H1 (cell line): Measurements from ENCODE around the gene IFITM10. TPM values are rescaled to one million over a fixed set of nuclear protein-coding genes. Genes with fewer than 3 reads are reported as not detected.
A peak's percentile ranks its signal among the peaks of the same experiment; 100 is the strongest.

Experiments
- CHD1 ChIP-seq: IDR thresholded peaks from 2 replicates; pipeline ENCODE4 v1.6.1; 2012; ENCODE audit warnings: low read depth, low read length, improper control_type of control experiment
- CHD2 ChIP-seq: IDR thresholded peaks from 2 replicates; pipeline ENCODE4 v1.6.1; 2012; ENCODE audit warnings: low read length, improper control_type of control experiment
- EP300 ChIP-seq, 2 experiments: IDR thresholded peaks; 1 replicate in 1 of 2; 2 replicates in 1 of 2; pipeline ENCODE4 v1.6.1; 2011 to 2012; ENCODE audit warnings: low read depth in 2 of 2, low read length in 2 of 2, mild to moderate bottlenecking in 2 of 2, borderline replicate concordance in 1 of 2, inconsistent platforms in 1 of 2, moderate library complexity in 1 of 2
- GTF2F1 ChIP-seq: IDR thresholded peaks from 2 replicates; pipeline ENCODE4 v1.6.1; 2012; ENCODE audit warnings: low read depth, low read length, improper control_type of control experiment, borderline replicate concordance
- SIRT6 ChIP-seq: IDR thresholded peaks from one replicate; pipeline ENCODE4 v1.7.1; 2012; ENCODE audit warnings: low read length, inconsistent platforms
- SP2 ChIP-seq: IDR thresholded peaks from 2 replicates; pipeline ENCODE4 v1.6.1; 2012; ENCODE audit warnings: mild to moderate bottlenecking, low read length, inconsistent platforms
- polyA plus RNA-seq, 7 experiments: library from polyadenylated mRNA; depleted of rRNA in 3 of 7; stranded (reverse) in 5 of 7; unstranded in 2 of 7; fragments of >200 nt in 5 of 7; fragments of 200-250 nt in 2 of 7; gene quantifications; 1 replicate in 5 of 7; 2 replicates in 1 of 7; 4 replicates in 1 of 7; pipeline versions ENCODE4 v1.2.1 to v1.2.3, GENCODE V29; 2011 to 2013; ENCODE audit warnings: missing spikeins in 2 of 7, mixed read lengths in 2 of 7
- total RNA-seq: library from RNA; stranded (reverse); fragmentation: NEBNext Ultra II Directional; extraction: Animal tissue kit (Norgen Biotek cat#: 25700); gene quantifications from 2 replicates; pipeline ENCODE4 v1.2.1, GENCODE V29; 2021
- TF ChIP-seq, protein P1 (sequence below): IDR thresholded peaks from 2 replicates; pipeline ENCODE4 v1.6.1; 2012; ENCODE audit warnings: inconsistent platforms

IFITM10 gene
- total and polyA plus RNA-seq, 2 of the 8 experiments (the other 6 are each of a cell fraction or from before 2014, with no cell fraction given) = 0.08 to 0.22 TPM

DNA sequence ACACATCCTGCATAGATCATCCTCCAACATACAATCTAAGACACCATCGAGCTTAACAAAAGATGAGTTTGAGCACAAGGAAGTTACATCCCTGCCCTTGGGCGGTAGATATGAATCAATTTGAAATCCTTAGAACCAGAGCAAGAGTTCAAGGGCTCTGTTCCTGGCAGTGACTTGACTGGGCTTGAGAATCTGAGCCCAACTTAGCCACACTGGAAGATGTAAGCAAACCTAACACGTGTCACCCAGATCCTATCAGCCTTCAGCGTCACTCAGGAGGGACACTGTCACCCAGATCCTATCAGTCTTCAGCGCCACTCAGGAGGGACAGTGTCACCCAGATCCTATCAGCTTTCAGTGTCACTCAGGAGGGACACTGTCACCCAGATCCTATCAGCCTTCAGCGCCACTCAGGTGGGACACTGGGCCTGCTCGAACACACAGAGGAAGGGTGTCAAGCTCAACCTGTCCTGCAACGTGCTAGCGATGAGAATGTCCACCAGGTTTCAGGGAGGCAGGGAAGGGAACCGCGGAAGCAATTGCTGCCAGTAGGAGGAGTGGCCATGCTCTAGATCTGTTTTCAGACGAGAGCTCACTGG is 46.1 kb upstream of the IFITM10 start (continued):
- TF ChIP-seq CHD1 (no peak), GTF2F1 (no peak), CHD2 (no peak), SP2 (no peak), SIRT6 (no peak), EP300 (IDR thresholded peaks at IDR 0.05; ENCODE audit: borderline replicate concordance in 1 of 2, low read depth in 2 of 2, low read length in 2 of 2) (no peak)
- TF ChIP-seq, protein P1, sequence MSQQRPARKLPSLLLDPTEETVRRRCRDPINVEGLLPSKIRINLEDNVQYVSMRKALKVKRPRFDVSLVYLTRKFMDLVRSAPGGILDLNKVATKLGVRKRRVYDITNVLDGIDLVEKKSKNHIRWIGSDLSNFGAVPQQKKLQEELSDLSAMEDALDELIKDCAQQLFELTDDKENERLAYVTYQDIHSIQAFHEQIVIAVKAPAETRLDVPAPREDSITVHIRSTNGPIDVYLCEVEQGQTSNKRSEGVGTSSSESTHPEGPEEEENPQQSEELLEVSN = peak; percentile 81
- TF ChIP-seq, all 59 proteins: peak for 4
